Measurements from ENCODE around the gene ATXN8OS. TPM values are rescaled to one million over a fixed set of nuclear protein-coding genes. Genes with fewer than 3 reads are reported as not detected.

Gene ATXN8OS
- polyA plus RNA-seq, 4 donors, result 0.29 to 0.31 (median 0.29) TPM; not detected in 1

Other genes starting within 250 kb of the ATXN8OS start
- gene KLHL1, start 626 bp downstream of the ATXN8OS start, polyA plus RNA-seq (ENCODE audit: insufficient read length in 4 of 4), result 1 to 10 TPM in 1 of 4 donors, under 1 TPM in 3; 0.04 to 1.0 (median 0.79) TPM